AG09319 (cell line): ENCODE results near the gene PABPC1L.

Experiments
- DNase-seq: peaks from one replicate; pipeline ENCODE4 v3.0.0-alpha.2; 2010; ENCODE audit warnings: low read depth; ENCODE audit errors: extremely low read depth
- CTCF ChIP-seq: IDR thresholded peaks from 2 replicates; pipeline ENCODE4 v1.5.1; 2011; ENCODE audit warnings: low read depth, mild to moderate bottlenecking, inconsistent platforms, low read length, moderate library complexity

The PABPC1L gene

GRCh38 chr20:44931911-44932310, 22.1 kb downstream of the PABPC1L start:
- DNase-seq, result no peak

DNA sequence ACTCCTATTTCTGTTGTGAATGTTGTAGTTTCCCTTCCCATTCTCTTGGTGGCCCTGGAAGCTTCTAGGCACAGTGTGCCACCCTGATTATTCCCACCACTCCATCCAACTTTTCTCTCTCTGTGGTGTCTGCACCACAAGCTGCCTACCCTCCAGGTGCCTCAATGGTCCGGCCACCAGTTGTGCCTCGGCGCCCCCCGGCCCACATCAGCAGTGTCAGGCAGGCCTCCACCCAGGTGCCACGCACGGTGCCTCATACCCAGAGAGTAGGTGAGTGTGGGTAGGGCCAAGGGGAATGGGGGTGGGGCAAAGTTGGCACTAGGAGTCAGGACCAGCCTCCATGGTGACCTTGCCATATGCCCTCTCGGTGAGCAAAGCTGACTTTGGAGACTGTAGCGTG, 23.1 kb downstream of the PABPC1L start:
- no peak for DNase-seq
- TF ChIP-seq CTCF, result no peak

More at GRCh38 chr20:44931911-44932310, 22.1 kb downstream of the PABPC1L start:
- no peak for TF ChIP-seq CTCF

DNA sequence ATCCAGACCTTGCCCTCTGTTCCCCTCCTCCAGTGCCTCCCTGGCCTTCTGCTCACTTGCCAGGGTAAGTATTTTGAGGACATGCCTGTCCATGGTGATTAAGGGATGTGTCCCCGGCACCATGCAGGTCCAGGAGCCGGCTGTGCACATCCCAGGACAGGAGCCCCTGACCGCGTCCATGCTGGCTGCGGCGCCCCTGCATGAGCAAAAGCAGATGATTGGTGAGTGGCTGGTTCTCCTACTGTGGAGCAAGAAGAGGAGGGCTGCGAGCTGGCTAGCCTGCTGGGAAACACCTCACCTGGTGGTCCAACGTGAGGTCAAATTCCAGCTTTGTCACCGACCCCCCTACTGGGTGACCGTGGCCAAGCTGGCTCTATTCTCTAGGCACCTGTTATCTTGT, 26.6 kb downstream of the PABPC1L start:
- DNase-seq, result no peak
- TF ChIP-seq CTCF, result no peak

DNA sequence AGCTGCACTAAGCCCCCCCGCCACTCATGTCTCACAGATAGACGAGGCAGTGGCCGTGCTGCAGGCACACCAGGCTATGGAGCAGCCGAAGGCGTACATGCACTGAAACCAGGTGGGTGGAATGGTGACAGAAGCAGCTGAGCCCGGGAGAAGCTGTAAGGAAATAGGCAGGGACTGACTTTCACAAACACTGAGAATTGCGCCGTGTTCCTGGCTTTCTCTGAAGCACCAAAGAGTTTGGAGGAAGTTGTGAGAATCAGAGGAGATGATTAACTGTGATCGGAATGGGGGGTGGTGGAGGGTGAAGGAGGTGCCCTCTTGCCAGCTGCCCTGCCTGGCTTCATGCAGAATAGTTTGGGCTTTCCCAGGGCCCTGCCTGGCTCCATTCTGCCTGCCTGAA, 28.8 kb downstream of the PABPC1L start:
- no peak for DNase-seq
- no peak for TF ChIP-seq CTCF

- TF ChIP-seq CTCF, result no peak
- DNase-seq, result no peak
Measured at GRCh38 chr20:44941120-44941691, 31.3 kb downstream of the PABPC1L start.

GRCh38 chr20:44942264-44942973, 32.6 kb downstream of the PABPC1L start:
- no peak for DNase-seq
- no peak for TF ChIP-seq CTCF

DNA sequence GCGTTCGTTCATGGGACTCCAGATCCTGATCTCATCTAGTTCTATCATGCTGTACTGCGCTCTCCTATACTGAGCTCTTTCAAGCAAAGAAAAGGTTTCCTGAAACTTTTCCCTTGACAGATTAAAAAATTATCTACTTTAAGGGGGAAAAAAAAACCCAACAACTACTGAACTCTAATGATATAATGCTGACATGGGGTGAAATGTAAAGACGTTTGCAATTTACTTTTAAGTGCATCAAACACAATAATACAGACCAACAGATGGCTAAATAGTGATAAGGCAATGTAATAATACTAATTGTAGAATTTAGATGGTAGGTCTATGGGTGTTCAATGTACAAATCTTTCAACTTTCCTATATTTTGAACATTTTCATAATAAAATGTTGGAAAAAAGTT, 34.0 kb downstream of the PABPC1L start:
- no peak for TF ChIP-seq CTCF
- DNase-seq, result no peak
